Hematopoietic multipotent progenitor cell treated with erythropoietin and hydrocortisone succinate and interleukin-3 and kit ligand, for 4 days (in vitro differentiated cells): Measurements from ENCODE around the gene GSE1.
"Not testable (repeated sequence)": the region's sequence is repeated elsewhere in the genome, so short reads cannot be mapped to it uniquely, and the experiment has no call there.

Experiments
- DNase-seq: peaks from one replicate; pipeline ENCODE4 v3.0.0-alpha.2; 2015

GSE1 gene

DNA sequence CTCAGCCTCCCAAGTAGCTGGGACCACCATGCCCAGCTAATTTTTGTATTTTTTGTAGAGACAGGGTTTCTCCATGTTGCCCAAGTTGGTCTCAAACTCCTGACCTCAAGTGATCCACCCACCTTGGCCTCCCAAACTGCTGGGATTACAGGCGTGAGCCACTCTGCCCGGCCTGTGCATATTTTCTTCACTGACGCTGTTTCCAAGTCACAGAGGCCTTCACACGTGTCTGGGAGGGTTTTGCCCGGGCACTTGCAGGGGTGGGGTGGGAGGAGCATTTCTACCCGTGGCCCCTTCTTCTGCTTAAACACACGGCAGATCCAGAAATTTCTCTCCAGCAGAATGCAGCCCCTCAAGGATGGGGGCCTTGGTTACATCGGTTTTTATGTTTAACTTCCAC, 20.8 kb upstream of the GSE1 start:
- not testable (repeated sequence) for DNase-seq

- DNase-seq, result no peak
Measured at GRCh38 chr16:85592700-85593493, 20.2 kb upstream of the GSE1 start.

DNA sequence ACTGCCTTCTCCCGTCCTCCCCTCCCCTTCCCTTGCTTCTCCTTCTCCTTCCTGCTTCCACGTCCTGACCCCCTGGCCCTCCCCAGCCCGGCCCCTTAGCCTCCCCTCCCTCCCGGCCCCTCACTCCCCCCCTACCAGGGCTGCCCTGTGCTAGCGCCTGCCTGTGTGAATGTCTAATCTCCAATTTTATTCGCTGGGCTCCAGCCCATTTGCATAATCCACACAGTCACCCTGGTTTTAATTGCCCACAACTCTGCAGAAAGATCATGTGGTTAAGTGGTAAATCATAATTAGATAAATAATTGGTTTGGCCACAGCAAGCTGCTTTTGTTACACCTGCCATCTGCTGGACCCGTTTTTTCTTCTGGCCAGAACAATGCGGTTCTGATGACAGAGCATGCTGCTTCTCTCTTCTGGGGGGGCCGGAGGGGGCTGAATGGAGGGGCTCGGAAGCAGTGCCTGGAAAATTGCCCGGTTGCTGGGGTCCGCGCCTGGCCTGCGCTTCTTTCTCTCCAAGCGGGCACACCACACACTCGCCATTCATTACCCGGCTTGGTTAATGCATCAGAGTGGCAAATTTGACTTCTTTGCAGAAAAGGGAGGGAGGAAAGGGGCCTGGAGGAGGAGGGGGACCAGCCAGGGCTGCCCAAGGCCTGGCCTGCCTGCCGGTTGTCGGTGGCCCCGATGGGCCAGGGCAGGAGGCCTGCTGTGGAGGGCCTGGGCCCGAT, 19.5 kb upstream of the GSE1 start:
- DNase-seq, result peak; percentile 77

- no peak for DNase-seq
Measured at GRCh38 chr16:85594273-85594977, 18.7 kb upstream of the GSE1 start.

DNA sequence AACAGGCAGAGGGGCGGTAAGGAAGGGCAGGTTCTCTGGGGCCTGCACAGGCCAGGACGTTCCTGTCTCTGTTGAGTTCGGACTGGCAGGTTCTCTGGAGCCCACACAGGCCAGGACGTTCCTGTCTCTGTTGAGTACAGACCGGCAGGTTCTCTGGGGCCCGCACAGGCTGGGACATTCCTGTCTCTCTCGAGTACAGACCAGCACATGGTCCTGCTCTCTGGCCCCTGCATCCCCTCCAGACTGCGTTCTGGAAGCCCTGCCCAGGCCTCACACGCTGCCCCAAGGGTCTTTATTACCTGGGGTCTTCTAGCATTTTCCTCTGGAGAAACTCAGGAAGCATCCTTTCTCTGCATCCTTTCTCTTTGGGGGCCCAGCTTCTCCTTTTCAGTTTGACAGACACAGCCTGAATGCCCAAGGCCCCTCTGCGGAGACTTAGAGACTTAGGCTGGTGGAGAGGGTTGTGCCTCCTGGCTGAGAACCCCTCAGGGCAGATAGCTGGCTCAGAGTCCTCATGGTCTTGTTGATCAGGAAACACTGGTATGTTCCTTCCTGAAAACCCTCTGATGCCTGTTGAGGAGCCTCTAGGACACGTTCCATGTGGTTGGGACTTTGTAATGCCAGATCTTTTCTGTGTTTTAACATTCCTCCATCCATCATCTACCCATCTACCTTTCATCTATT, 18.0 kb upstream of the GSE1 start:
- no peak for DNase-seq

- DNase-seq, result no peak
Measured at GRCh38 chr16:85595812-85596502, 17.2 kb upstream of the GSE1 start.

- DNase-seq, result no peak
Measured at GRCh38 chr16:85598141-85598540, 15.0 kb upstream of the GSE1 start.

GRCh38 chr16:85600078-85600477, 13.0 kb upstream of the GSE1 start:
- DNase-seq, result no peak

DNA sequence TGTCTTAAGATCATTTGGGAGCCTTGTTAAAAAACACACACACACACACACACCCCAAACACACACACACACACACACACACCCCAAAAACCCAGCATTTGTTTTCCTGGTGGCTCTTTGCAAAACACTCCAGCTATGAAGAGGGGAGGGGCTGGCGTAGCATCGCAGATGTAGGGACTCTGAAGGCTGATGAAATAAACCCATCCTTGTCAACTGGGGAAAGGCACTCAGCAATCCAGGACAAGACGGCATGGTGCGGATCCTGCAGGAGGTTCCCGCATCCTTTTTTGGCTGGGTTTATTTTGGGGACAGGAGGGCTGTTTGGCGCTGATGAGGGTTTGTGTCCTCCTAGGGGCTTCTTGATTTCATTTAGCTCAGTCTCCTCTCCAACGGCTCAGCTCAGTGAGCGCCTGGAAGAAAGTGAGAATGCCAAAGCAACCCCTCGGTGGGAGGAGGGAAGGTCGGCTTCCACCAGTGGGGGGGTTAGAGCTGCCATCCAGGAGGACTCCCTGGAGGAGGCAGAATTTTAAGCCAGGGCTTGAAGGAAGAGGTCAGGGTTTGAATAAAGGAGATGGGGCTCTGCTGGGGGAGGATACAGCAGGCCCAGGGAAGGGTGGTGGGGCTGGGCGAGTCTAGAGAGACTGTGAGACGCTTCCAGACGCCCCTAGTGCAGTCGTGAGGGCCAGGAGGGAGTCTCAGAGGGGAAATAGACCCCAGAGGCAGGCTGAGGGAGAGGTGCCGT, 12.4 kb upstream of the GSE1 start:
- no peak for DNase-seq

DNA sequence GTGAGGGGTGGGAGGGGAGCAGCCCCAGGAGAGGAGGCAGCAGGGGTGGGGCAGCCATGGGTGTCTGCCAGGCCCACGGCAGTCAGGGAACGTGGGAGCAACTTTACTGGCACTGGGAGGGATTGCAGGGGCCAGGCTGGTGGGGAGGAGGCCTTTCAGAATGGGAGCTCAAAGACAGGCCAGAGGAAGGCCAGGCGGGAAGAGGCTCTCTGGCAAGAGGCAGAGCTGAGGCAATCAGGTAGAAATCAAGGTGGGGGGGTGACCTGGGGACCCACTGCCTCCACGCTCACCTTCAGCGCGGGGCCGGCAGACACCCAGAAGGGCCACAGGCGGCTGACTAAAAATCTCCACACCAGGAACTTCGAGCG, 11.9 kb upstream of the GSE1 start:
- DNase-seq, result no peak

DNA sequence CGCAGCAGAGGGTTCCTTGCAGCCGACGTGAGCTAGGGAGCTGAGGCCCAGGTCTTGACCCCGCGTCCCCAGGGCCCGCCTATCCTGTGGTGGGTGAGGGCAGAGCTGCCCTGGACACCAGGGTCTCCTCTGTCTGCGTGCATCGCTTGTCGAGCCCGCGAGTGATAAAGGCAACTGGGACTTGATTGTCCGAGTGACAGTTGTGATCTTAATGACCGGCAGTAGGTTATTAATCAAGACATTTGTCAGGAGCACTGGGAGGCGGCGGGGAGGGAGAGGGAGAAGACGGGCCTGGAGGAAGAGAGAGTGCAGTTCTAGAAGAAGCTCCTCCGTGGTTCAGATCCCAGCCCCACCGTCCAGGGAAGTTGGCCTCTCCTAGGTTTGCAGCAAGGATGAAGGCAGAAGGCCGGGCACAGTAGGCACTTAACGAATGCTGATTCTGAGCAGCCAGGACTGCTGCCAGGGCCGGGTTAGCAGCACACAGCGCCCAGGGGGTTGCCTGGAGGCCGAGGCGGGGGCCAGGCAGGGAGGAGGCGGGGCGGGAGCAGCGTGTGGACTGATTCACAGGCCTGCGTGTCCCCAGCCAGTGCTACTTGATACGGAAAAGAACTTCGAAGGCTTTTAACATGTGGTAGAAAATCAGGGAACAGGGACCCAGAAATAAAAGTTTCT, 11.3 kb upstream of the GSE1 start:
- DNase-seq, result no peak

GRCh38 chr16:85602402-85603202, 10.5 kb upstream of the GSE1 start:
- DNase-seq, result no peak

DNA sequence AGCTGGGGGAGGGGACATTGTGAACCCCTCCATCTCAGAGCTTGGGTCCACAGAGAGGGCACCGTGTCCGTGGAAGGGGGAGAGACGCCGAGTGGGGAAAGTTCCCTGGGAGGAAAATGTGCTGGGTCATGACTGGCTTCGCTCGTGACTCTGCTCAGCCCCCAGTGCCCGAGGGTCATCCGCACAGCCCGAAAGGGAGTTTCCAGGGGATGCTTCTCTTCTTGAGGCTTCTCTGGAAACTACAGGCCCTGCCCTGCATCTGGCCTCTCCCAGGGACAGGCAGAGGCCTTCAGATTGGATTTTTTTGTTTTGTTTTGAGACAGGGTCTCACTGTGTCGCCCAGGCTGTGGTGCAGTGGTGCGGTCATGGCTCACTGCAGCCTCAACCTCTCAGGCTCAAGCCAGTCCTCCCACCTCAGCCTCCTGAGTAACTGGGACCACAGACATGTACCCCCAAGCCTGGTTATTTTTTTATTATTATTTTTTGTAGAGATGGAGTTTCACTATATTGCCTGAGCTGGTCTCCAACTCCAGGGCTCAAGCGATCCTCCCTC, 9.8 kb upstream of the GSE1 start:
- no peak for DNase-seq

GRCh38 chr16:85604145-85604705, 8.9 kb upstream of the GSE1 start:
- no peak for DNase-seq

GRCh38 chr16:85605051-85605911, 7.8 kb upstream of the GSE1 start:
- DNase-seq, result no peak

GRCh38 chr16:85605912-85606841, 6.9 kb upstream of the GSE1 start:
- DNase-seq, result no peak

- no peak for DNase-seq
Measured at GRCh38 chr16:85606904-85607303, 6.2 kb upstream of the GSE1 start.
